Adrenal gland (tissue), 12 donors: ENCODE data around the gene CBL. TPM values are rescaled to one million over a fixed set of nuclear protein-coding genes. Genes with fewer than 3 reads are reported as not detected.
A peak's percentile ranks its signal among the peaks of the same experiment; 100 is the strongest.

Experiments used
- DNase-seq, 7 donors: peaks; one replicate each; pipeline ENCODE4 v3.0.0-alpha.2; 2019 to 2020
- H3K27ac ChIP-seq, 5 donors: fragments of 200-600 bp; sonication (generic) in 4 of 5; 1 replicate in 3 of 5; 2 replicates in 2 of 5; pipeline versions ENCODE4 v1.5.1 to v1.8.0; 2016 to 2020; ENCODE audit warnings: mild to moderate bottlenecking in 1 of 5
- H3K27me3 ChIP-seq: fragments of 200-600 bp; 2 replicates; pipeline ENCODE4 v1.8.0; 2021
- H3K36me3 ChIP-seq, 2 donors: fragments of 200-600 bp; replicated peaks in 1 of 2; 1 replicate in 1 of 2; 2 replicates in 1 of 2; pipeline versions ENCODE4 v1.5.1 to v1.8.0; 2018 to 2022
- H3K4me1 ChIP-seq, 2 donors: fragments of 200-600 bp; replicated peaks in 1 of 2; 1 replicate in 1 of 2; 2 replicates in 1 of 2; pipeline versions ENCODE4 v1.5.1 to v1.8.0; 2018 to 2021
- H3K4me3 ChIP-seq, 4 donors: fragments of 200-600 bp; sonication (generic) in 3 of 4; one replicate each; pipeline ENCODE4 v1.5.1; 2016 to 2018
- H3K9me3 ChIP-seq, 3 donors: fragments of 200-600 bp; sonication (generic) in 1 of 3; replicated peaks in 1 of 3; 1 replicate in 2 of 3; 2 replicates in 1 of 3; pipeline versions ENCODE4 v1.5.1 to v1.8.0; 2016 to 2021
- POLR2A ChIP-seq, 2 donors: fragments of 450-650 bp; IDR thresholded peaks; one replicate each; pipeline ENCODE4 v1.6.1; 2017; ENCODE audit warnings: antibody characterized with exemption in 2 of 2, mild to moderate bottlenecking in 2 of 2, moderate library complexity in 1 of 2
- WGBS, 4 donors: extraction: QIAGEN DNeasy Blood & Tissue Kit in 2 of 4; methylation state at CpG; one replicate each; pipeline versions ENCODE4 v1.1.5 to v1.1.7; 2013 to 2017; 5-methylcytosine and 5-hydroxymethylcytosine counted together
- intact Hi-C, 2 donors: fragments of 100-400 bp; cut with DNase I; formaldehyde crosslinking; loops; one replicate each; pipeline versions ENCODE4 v1.14.1 to v1.15.0; 2022 to 2023
- polyA plus RNA-seq, 3 donors: library from polyadenylated mRNA; stranded (reverse); fragments of 200-250 nt in 2 of 3; fragments of 350-450 nt in 1 of 3; fragmentation: Illumina TruSeq in 1 of 3; extraction: RNeasy Lipid Tissue Mini Kit (QIAGEN cat#74804) in 1 of 3; gene quantifications; one replicate each; pipeline ENCODE4 v1.2.3, GENCODE V29; 2013 to 2014
- total RNA-seq, 9 donors: library from RNA; depleted of rRNA in 4 of 9; stranded (reverse); fragments of >200 nt in 4 of 9; fragments of 120-200 nt in 1 of 9; fragmentation: NEBNext Ultra II Directional in 1 of 9; extraction: Animal tissue kit (Norgen Biotek cat#: 25700) in 1 of 9; gene quantifications; one replicate each; pipeline versions ENCODE4 v1.1.0 to v1.2.4, GENCODE V29; 2013 to 2023
- TF ChIP-seq, protein P1 (sequence below), 6 experiments: fragments of 450-650 bp in 4 of 6; fragments of 200-600 bp in 2 of 6; sonication (generic) in 1 of 6; IDR thresholded peaks; 1 replicate in 5 of 6; 2 replicates in 1 of 6; pipeline versions ENCODE4 v1.5.1 to v1.8.0; 2016 to 2021; ENCODE audit warnings: antibody characterized with exemption in 6 of 6, mild to moderate bottlenecking in 2 of 6, moderate library complexity in 1 of 6
- donor health status: healthy with polysubstance abuse.
- donor health status: Bipolar disorder and iron deficiency.
- donor health status: DM: yes; HTN: yes; CAD: no.
- donor health status: DM: no; HTN: no; CAD: no.
- donor health status: DM: no; HTN: no; CAD: no.
- donor health status: DM: yes; HTN: yes; CAD: no.

Gene CBL
- total and polyA plus RNA-seq, 12 donors = 4.9 to 21.9 (median 13.5) TPM

DNA sequence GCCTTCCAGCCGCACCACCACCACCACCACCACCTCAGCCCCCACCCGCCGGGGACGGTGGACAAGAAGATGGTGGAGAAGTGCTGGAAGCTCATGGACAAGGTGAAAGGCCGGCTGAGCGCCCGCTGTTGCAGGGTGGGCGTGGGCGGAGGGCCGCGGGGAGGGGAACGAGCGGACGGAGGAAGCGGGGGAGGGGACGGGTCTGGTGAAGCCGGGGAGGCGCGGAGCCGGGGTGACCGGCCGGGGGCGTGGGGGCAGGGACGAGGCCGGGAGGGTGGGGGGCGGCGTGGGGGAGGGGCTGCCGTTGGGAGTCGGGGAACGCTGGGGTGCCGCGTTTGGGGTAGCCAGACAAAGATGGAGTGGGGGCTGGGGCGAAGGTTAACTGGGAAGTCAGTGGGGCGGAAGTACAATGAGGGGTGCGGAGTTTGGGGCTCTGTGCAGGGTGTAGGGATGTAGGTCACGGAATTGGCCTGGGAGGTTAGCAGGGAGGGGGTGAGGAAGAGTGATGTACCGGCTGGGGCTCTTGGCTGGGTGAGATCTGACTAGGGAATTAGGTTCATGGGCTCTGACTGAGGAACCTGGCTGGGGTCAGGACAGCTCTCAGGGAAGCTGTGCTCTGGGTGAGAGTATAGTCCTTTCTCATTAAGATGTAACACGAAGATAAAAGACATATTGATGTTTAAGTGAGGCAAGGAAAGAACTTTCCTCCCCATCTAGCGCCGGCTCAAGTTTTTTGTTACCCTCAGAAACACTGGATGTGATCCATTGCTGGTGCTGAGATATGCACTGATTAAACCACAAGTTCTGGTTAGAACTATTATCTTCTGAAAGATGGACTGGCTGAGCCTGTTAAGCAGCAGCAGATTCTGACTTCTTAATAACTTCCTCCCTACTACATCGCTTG is 624 bp downstream of the CBL start:
- H3K27ac ChIP-seq = peak overlapping the region; percentile 72 to 92 (median 87)
- peaks cover 7 to 33% of the 10 kb centered on the region in 2 donors for H3K4me1 ChIP-seq
- H3K36me3 ChIP-seq = no peaks in the 10 kb centered on the region
- no peak for TF ChIP-seq POLR2A (IDR thresholded peaks at IDR 0.05)
- TF ChIP-seq, protein P1, sequence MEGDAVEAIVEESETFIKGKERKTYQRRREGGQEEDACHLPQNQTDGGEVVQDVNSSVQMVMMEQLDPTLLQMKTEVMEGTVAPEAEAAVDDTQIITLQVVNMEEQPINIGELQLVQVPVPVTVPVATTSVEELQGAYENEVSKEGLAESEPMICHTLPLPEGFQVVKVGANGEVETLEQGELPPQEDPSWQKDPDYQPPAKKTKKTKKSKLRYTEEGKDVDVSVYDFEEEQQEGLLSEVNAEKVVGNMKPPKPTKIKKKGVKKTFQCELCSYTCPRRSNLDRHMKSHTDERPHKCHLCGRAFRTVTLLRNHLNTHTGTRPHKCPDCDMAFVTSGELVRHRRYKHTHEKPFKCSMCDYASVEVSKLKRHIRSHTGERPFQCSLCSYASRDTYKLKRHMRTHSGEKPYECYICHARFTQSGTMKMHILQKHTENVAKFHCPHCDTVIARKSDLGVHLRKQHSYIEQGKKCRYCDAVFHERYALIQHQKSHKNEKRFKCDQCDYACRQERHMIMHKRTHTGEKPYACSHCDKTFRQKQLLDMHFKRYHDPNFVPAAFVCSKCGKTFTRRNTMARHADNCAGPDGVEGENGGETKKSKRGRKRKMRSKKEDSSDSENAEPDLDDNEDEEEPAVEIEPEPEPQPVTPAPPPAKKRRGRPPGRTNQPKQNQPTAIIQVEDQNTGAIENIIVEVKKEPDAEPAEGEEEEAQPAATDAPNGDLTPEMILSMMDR (IDR thresholded peaks at IDR 0.05) = no peak
- H3K9me3 ChIP-seq = no peaks in the 10 kb centered on the region
- peak overlapping the region; percentile 78 to 95 (median 87) for H3K4me3 ChIP-seq
- DNase-seq = peak; percentile 35 to 68 (median 53)
- no peaks in the 10 kb centered on the region for H3K27me3 ChIP-seq
- intact Hi-C loops = loop anchor here in 1 of 2 donors (10.0 kb wide), 1 partner anchor 128 kb away; the partner anchor contains the start of gene RNF26
- 0 to 2% (median 2%) methylated on average over 25 to 41 of the region's 41 CpGs for WGBS, 4 donors

- 49 to 57% (median 54%) methylated on average over 11 of the region's 11 CpGs for WGBS, 4 donors
- no peak for DNase-seq
- intact Hi-C loops = loop anchor here in 1 of 2 donors (10.0 kb wide), 1 partner anchor 127 kb away; the partner anchor contains the start of gene RNF26
- TF ChIP-seq POLR2A (IDR thresholded peaks at IDR 0.05) = no peak
- TF ChIP-seq, protein P1 (IDR thresholded peaks at IDR 0.05) = no peak
- Histone ChIP-seq H3K4me1 (peaks cover 7 to 33% of the 10 kb centered on the region in 2 donors), H3K4me3 (peak overlapping the region in 1 of 4 donors; percentile 82), H3K36me3 (no peaks in the 10 kb centered on the region), H3K27ac (no peak overlapping the region), H3K9me3 (no peaks in the 10 kb centered on the region), H3K27me3 (no peaks in the 10 kb centered on the region)
These were observed 1.3 kb downstream of the CBL start for GRCh38 chr11:119207415-119207960.

DNA sequence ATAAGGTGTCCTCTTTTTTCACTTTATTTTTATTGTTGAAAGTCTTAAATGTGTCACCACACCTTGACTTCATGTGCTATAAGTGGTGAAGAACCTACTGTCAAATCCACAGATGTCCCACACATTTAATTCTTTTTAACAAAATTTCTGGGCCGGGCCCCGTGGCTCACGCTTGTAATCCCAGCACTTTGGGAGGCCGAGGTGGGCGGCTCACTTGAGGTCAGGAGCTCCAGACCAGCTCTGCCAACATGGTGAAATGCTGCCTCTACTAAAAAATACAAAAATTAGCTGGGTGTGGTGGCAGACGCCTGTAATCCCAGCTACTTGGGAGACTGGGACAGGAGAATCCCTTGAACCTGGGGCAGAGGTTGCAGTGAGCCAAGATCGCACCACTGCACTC is 3.0 kb downstream of the CBL start:
- Histone ChIP-seq H3K36me3 (no peaks in the 10 kb centered on the region), H3K4me3 (no peak overlapping the region), H3K4me1 (peaks cover 7 to 33% of the 10 kb centered on the region in 2 donors), H3K27ac (no peak overlapping the region), H3K27me3 (no peaks in the 10 kb centered on the region), H3K9me3 (no peaks in the 10 kb centered on the region)
- intact Hi-C loops = loop anchor here in 1 of 2 donors (10.0 kb wide), 1 partner anchor 126 kb away; the partner anchor contains the start of gene RNF26
- no peak for DNase-seq
- TF ChIP-seq, protein P1 (IDR thresholded peaks at IDR 0.05) = no peak
- TF ChIP-seq POLR2A (IDR thresholded peaks at IDR 0.05) = no peak
- WGBS, 4 donors = 85 to 95% (median 90%) methylated on average over 7 of the region's 7 CpGs

DNA sequence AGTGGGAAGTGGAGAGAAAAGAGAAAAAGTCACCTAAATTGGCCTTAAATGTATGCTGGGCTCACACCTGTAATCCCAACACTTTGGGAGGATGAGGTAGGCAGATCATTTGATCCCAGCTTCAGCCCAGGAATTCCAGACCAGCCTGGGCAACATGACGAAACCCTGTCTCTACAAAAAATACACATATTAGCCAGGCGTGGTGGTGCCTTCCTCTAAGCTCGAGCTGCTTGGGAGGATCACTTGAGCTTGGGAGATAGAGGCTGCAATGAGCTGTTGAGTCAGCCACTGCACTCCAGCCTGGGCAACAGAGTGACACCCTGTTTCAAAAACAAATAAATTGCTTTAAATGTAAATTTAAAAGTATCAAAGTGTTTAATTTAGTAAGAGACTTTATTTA is 3.9 kb downstream of the CBL start:
- intact Hi-C loops = no loop called here
- peaks cover 6 to 28% of the 10 kb centered on the region in 2 donors for H3K4me1 ChIP-seq
- no peaks in the 10 kb centered on the region for H3K9me3 ChIP-seq
- H3K4me3 ChIP-seq = no peak overlapping the region
- no peak for TF ChIP-seq POLR2A (IDR thresholded peaks at IDR 0.05)
- TF ChIP-seq, protein P1 (IDR thresholded peaks at IDR 0.05) = no peak
- H3K27me3 ChIP-seq = no peaks in the 10 kb centered on the region
- 76 to 89% (median 81%) methylated on average over 3 of the region's 3 CpGs for WGBS, 4 donors
- no peaks in the 10 kb centered on the region for H3K36me3 ChIP-seq
- H3K27ac ChIP-seq = no peak overlapping the region
- no peak for DNase-seq
